ENCODE results near the gene PPARA. TPM values are rescaled to one million over a fixed set of nuclear protein-coding genes. Genes with fewer than 3 reads are reported as not detected.

PPARA gene
- total and polyA plus RNA-seq, 2 experiments from 2014 or later, result 4.7 to 12.6 TPM

- no peak for TF ChIP-seq EZH2phosphoT487 (IDR thresholded peaks at IDR 0.05; ENCODE audit: unreplicated experiment)
- TF ChIP-seq EZH2 (IDR thresholded peaks at IDR 0.05; ENCODE audit: low read depth, unreplicated experiment), result no peak
- no peak for TF ChIP-seq JUNB (IDR thresholded peaks at IDR 0.05; ENCODE audit: unreplicated experiment)
- no peak for TF ChIP-seq ZNF331 (CRISPR knock-in tag; IDR thresholded peaks at IDR 0.05; ENCODE audit: low read depth)
- TF ChIP-seq STAT1 (IDR thresholded peaks at IDR 0.05; ENCODE audit: unreplicated experiment), result no peak
- no peak for TF ChIP-seq POLR2AphosphoS5 (IDR thresholded peaks at IDR 0.05; ENCODE audit: low read depth)
- TF ChIP-seq CTCF (conservative IDR thresholded peaks at IDR 0.05; ENCODE audit: low read depth in 2 of 2), result no peak
- no peak for TF ChIP-seq ETS1 (IDR thresholded peaks at IDR 0.05)
- no peak for TF ChIP-seq NANOG (IDR thresholded peaks at IDR 0.05; ENCODE audit: borderline replicate concordance)
- no peak for TF ChIP-seq CREB1 (CRISPR knock-in tag; IDR thresholded peaks at IDR 0.05; ENCODE audit: low read depth)
- TF ChIP-seq REST (IDR thresholded peaks at IDR 0.05; ENCODE audit: unreplicated experiment), result no peak
- no peak for TF ChIP-seq ZNF114 (CRISPR knock-in tag; IDR thresholded peaks at IDR 0.05)
- TF ChIP-seq ZNF462 (CRISPR knock-in tag; IDR thresholded peaks at IDR 0.05), result no peak
- no peaks in the 10 kb centered on the region for H4K20me1 ChIP-seq (replicated peaks; ENCODE audit: insufficient read depth)
- no peaks in the 10 kb centered on the region for H3K9me2 ChIP-seq (ENCODE audit: insufficient read depth)
- no peaks in the 10 kb centered on the region for H3K79me2 ChIP-seq (replicated peaks; ENCODE audit: insufficient read depth)
- no peaks in the 10 kb centered on the region for H3K9me3 Mint-ChIP-seq
- no peaks in the 10 kb centered on the region for H3F3A ChIP-seq (replicated peaks; ENCODE audit: low read depth)
- H3K36me3 Mint-ChIP-seq (ENCODE audit: low read depth), result no peaks in the 10 kb centered on the region
- H3K27ac Mint-ChIP-seq, result no peak overlapping the region
- H3K27ac ChIP-seq (ENCODE audit: low read depth), result no peak overlapping the region
- ATAC-seq (no peak), DNase-seq (ENCODE audit: low spot score) (no peak)
- no peaks in the 10 kb centered on the region for H3K4me1 ChIP-seq (ENCODE audit: insufficient read depth)
- H3K36me3 ChIP-seq (ENCODE audit: insufficient read depth), result no peaks in the 10 kb centered on the region
- no peak overlapping the region for H3K4me2 ChIP-seq
- no peaks in the 10 kb centered on the region for H3K4me1 Mint-ChIP-seq
- H2AFZ ChIP-seq, result no peak overlapping the region
- peaks cover 9% of the 10 kb centered on the region for H3K27me3 Mint-ChIP-seq (ENCODE audit: insufficient read depth, low read depth, poor library complexity)
- H3K4me3 Mint-ChIP-seq, result no peak overlapping the region
- no peak overlapping the region for H3K4me3 ChIP-seq
- H3K27me3 ChIP-seq (ENCODE audit: insufficient read depth), result no peaks in the 10 kb centered on the region
These were observed 29.9 kb upstream of the PPARA start for GRCh38 chr22:46120420-46120737.

Measured in GM23338 (cell line).